Stimulated activated CD4-positive, alpha-beta T cell treated with anti-CD3 and anti-CD28 coated beads, Interleukin-1b, Interleukin-23, amount 100 ng/mL, for 48 hours (primary cell): ENCODE results near the gene ERC1.

Experiments
- DNase-seq: peaks from one replicate; pipeline ENCODE4 v3.0.0-alpha.2; 2020

Gene ERC1

DNA sequence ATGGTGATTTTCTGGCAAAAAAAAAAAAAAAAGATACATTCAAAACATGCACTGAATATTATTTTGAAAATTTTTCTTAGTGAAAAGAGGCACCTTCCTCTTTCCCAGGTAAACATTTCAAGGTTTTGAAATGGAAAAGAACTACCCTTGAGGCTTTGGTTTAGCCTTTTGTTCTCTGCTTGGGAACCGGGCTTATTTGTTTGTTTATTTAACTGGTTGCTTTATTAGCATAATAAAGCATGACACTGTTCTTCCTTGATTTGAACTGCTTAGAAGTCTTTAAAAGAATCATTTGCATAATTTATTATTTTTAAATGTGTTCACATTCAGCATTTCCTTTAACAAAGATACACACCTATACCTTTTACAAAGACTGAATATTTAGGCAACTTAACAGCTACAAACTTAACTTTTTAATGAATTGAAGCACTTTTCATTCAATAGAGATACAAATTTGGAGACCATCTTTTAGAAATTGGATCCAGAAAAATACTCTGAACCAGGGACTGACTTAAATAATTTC is 428.9 kb downstream of the ERC1 start:
- DNase-seq = no peak

DNA sequence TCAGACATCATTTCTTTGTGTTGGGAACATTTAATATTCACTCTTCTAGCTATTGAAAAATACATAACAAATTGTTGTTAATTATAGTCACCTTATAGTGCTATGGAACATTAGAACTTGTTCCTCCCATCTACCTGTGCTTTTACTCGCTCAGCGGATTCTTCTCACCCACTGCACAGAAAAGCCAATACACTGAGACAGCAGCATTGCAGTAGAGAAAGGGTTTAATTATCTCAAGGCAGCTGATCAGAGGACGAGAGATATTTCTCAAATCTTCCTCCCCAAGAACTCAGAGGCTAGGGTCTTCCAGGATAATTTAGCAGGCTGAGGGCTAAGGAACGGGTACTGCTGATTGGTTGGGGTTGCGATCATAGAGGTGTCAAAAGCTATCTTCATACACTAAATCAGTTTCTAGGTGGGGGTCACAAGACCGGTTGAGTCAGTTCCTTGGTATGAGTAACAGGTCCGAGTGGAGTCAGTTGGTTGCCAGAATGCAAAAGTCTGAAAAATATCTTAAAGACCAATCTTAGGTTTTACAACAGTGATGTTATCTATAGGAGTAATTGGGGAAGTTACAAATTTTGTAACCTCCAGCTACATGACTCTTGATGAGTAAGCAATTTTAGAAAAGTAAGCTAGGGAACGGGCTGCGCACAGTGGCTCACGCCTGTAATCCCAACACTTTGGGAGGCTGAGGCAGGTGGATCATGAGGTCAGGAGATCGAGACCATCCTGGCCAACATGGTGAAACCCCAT is 430.2 kb downstream of the ERC1 start:
- DNase-seq = no peak

DNA sequence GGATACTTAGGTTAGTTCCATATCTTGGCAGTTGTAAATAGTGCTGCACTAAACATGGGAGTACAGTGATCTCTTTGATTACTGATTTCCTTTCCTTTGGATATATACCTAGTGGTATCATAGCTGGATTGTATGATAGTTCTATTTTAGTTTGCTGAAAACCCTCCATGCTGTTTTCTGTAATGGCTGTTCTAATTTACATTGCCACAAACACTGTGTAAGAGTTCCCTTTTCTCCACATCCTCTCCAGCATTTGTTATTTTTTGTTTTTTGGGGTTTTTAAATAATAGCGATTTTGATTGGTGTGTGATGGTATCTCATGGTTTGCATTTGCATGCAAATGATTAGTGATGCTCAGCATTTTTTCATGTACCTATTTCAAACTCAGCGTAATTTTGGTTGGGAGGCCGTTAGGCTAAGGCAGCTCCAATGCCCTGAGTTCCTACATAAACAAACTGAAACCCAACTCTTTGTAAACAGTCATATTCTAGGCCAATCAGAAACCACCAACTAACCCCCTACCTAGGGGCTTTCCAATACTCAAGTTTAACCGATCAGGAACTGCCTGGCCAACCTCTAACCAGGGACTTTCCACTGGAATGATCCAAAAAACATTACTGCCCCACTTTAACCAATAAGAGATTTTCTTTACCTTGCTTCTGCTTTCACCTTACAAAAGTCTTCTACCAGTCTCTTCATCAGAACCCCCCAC is 431.7 kb downstream of the ERC1 start:
- no peak for DNase-seq

DNA sequence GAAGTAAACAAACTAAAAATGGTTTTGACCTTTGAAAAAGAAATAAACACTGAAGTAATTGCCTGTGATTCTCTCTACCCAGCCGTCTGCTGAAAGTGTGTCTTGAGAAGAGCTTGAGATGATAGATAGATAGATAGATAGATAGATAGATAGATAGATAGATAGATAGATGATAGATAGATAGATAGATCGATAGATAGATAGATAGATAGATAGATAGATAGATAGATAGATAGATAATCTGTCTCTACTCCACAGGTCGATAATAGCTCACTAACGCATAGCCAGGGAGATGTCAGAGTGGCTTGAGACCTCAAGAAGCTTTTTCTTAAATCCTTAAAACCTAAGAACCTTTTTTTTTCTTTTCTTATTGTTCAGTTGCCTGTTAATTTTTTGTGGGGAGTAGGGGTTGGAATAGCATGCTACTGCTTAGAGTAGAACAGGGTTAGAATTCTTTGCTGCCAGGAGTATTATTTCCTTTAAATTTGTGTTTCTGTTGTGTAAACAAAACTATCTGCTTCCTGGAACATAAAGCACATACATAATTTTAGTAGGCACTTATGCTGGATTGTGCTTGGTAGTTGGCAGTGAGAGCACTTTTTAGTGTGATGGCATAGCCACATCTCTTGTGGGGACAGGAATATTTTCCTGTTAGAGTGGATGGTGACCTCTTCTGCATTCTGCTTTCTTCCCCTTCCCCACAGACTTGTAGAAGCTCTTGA is 433.8 kb downstream of the ERC1 start:
- DNase-seq = no peak

DNA sequence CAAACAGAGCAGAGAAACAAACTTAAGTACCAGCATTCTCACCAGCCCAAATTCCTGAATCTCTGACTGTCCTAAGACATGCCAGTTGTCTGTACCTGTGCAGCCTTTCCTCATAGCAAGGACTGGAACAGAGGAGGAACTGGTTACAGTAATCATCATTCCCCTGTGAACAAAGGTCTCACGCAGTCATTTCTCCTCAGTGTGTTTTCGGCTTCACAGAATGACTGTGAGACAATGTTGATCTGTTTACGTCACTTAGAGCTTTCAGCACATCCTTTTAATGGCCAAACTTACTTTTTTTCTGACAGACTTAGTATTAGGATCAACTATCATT is 434.3 kb downstream of the ERC1 start:
- DNase-seq = no peak

DNA sequence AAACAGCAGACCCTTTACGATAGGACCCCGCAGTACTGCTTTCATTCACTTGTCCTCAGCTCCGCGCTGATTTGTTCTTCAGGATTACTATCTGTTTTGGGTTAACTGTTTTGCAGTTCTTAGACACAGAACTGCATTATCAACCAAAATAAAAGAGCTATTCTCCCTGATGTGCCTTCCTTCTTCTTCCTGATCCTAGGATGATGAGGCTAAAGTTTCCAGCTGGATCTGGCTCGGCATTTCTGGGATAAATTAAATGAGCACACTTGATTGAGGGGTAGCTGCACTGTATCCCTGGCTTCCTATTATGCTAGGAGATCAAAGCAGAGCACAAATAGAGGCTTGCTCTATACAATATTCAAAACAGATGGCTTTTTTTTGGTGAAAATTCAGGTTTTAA is 437.6 kb downstream of the ERC1 start:
- DNase-seq = no peak

DNA sequence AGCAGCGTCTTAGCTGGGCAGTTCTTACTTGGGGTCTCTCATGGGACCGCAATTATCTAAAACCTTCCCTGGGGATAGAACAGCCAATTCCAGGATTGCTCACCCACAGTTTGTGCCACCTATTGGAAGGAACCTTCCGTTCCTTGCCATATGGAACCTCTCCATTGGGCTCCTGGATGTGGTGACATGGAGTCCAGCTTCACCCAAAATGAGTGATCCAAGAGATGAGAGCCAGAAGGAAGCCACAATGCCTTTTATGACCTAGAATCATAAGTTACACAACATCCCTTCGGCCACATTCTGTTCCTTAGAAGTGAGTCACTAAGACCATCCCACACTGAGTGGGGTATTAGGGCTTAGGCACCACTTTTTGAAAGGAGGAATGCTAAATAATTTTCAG is 439.0 kb downstream of the ERC1 start:
- DNase-seq = no peak

DNA sequence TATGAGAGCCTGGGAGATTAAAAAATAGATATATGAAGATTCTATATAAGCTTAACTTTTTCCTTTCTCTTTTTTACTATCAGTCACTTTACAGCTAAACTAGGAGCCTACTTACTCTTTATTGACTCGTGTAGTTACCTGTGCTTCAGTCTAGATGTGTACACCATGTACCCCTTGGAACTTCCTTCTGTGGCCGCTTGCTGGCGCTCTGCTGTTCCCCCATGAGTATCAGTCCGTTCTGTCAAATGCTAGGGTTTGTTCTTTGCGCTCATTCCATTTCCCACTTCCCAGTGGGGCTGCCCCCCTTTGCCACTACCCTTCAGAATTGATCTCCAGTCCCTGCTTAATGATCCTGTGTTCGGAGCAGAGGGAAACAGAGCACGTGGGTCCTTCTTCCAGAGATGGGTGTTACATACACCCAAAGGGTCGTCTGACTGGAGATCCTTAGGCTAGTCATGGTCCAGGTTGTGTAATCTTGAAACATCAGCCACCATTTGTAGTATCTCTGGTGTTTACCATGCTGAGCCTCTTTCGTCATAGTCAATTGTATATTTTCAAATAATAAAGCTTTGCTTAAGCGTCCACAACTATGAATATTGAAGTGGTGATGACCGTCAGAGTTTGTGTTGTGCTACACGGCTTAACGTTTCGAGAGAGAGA is 443.4 kb downstream of the ERC1 start:
- no peak for DNase-seq

DNA sequence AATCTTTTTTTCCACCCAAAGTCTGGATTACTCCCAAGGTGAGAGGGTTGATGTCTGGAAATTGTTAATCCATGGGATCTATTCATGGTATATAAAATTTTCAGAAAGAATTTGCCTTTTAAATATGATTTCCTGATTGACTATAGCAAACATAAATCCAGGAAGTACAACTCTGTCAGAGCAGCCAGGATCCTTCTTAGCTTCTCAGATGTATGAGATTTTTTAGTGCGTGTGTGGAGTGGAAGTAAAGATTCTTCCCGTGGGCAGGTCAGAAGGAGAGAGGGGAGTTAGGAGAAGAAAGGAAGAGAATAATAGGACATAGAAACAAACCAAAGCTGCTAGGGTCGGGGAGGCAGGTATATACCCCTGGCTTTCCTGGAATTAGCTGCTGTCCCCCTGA is 444.0 kb downstream of the ERC1 start:
- DNase-seq = no peak

DNA sequence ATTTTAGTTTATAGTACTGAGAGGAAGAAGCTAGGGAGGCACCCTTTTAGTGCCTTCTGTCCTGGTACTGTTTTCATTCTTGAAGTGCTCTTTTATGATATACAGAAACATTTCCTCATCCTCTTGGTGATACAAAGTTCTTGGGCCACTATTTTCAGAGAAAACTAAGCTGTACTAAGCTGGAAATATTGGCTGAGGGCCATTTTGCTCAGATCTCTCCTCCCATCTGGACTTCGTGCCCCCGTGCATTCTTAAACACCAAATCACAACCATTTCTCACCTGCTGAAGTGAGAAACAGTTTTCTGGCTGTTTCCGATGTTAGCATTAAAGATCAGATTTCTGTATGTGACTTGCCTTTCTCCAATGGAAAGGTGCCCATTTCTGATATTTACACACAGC is 444.4 kb downstream of the ERC1 start:
- no peak for DNase-seq

DNA sequence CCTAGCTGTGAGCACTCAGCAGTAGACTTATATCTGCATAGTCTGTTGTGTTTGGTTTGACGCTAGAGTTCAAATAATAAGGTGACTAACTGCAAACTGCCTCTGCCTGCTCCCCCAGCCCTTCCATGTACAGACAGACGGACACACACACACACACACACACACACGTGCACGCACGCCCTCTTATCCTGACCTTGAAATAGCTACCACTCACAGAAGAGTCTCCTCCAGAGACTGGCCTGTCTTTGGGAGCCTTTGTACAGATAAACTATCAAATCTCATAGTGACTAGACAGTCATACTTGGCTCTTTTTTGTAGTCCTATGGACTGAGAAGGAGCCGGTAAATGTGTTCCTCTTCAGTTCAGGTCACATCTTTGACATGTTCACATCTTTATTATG is 445.0 kb downstream of the ERC1 start:
- no peak for DNase-seq

DNA sequence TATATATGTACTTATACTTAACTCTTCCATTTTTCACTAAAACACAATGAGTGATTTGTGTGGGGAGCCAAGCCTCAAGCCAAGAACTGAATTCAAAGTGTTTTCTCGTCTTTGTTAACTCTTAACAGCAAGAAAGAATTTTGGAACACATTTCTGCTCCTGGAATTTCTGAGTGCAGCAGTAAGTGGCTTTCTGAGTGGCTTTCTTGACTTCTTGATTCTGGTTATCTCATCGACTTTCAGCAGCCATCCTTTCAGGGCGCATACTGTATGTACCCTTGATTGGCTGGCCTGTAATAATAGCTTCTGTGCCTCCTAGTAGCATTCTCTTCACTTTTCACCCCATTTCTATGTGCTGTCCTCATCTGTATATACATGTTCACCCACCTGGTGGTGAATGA is 446.0 kb downstream of the ERC1 start:
- no peak for DNase-seq

DNA sequence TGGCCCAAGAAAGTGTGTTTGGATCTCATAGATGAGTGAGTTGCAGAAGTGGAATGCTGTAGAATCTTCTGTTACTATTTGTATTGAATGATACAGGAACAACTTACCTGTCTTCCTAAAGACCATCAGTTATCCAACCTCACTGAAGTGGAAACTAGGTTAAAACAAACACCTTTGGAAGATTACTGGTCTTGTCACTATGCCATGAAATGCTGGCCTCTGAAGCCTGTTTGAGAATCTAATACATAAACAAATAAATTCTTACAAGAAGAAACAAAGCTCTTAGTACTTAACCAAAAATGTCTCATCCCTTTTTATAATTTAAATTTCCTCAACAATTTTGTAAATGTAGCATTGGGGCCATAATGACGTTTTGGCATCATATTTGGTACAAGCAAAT is 448.2 kb downstream of the ERC1 start:
- DNase-seq = no peak

DNA sequence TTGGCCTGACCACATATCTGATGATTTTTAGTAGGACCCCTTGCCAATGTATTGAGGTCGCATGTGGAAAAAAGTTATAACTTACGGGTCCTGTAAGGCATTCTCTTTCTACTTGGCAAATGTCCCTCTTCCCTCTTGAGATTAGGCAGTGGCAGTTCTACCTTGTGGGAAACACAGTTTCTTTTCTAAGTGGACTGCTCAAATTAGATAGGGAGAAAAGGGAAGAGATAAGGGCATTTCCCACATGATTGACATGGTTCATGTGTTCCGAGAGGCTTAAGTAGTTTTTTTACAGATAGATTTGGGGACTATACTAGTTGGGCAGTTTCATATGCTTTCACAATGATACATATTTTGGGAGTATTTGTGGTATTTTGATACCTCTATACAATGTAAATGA is 448.7 kb downstream of the ERC1 start:
- no peak for DNase-seq

DNA sequence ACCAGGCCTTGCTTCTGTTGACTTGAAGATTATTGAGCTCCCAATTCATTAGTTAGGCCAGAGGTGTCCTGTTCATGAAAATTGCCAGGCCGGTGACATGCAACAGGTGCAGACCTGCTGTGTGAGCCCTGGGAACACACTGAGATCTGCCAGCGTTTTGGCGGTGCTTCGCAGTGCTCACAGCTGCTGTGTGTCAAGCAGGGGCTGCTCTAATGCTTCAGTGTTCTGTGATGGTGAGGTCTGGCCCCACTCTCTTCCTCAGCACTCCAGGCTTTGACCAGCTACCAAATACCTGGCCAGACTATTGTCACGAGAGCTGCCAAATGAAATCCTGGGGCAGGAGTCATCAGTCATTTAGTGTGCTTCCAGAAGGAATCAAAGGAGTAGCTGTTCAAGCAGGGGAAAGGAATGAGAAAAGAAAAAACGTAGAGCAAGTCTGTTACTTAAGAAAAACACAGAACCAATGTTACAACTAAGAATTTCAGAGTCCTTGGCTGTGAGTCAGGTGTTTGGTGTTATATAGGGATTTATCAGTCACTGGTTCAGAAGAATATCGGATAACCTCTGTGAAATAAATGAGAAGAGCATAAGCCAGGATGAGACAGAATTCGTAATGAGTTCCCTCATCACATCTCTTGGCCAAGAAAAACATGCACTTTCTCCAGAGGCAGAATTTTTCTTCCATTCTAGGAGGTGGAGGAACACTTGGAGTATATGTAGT is 452.6 kb downstream of the ERC1 start:
- no peak for DNase-seq

DNA sequence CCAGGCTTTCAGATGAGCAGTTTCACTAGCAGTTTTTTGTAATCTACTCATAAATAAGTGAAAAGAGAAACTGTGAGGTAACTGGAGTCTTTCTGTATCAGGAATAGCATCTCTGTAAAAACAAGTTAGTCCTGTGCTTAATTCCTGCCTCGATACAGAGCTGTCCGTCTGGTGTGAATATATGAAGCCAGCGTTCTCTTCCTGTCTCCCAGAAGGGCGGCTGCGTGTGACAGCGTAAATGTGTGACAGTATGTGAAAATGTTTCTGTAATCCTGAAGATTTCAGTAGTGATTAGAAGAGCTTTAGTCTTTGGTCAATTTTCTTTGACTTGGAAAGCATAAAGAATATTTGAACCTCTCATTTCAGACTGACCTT is 453.1 kb downstream of the ERC1 start:
- DNase-seq = no peak

DNA sequence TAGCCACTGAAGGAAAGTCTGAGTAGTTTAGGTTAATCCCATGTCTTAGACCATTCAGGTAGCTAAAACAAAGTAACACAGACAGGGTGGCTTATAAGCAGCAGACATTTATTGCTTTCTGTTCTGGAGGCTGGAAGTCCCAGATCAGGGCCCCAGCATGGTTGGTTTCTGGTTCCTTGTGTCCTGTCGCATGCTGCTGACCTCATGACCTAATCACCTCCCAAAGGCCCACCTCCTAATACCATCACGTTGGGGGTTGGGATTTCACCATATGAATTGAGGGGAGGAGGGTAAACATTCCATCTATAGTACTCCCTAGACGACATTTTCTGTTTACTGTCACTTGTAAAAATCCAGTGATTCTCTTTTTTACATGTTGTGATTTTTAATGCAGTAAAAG is 454.8 kb downstream of the ERC1 start:
- DNase-seq = no peak

DNA sequence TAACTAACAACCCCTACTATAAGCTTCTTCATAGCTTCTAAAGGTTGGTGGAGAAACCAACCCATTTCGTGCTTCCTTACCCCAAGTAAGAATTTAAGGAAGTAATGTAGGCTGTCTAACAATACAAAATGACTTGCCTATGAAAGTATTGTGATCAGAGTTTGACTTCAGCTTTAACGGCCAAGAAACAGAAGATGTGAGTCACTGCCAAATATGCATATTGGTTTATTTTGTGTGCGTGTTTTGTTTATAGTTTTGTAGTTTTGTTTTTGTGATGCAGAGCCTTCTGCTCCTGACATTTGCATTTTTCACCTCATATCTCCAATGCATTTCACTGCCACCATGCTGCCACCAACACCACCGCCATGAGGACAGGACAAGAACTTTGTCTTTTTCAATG is 457.3 kb downstream of the ERC1 start:
- DNase-seq = no peak

DNA sequence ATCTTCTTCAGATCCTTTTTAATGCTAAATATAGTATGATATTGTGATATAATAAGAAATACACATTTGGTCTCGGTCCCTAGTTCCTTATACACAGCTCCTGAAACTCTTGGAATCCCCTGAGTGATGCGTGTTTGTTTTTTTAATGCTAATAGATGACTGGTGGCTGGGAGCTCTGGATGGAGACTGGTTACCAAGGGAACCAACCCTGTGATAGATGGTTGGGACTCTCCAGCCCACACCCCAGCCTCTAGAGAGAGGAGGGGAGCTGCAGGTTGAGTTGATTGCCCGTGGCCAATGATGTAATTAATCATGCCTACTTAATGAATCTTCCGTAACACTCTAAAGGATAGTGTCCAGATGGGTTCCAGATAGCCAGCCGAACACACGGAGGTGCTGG is 462.8 kb downstream of the ERC1 start:
- no peak for DNase-seq

DNA sequence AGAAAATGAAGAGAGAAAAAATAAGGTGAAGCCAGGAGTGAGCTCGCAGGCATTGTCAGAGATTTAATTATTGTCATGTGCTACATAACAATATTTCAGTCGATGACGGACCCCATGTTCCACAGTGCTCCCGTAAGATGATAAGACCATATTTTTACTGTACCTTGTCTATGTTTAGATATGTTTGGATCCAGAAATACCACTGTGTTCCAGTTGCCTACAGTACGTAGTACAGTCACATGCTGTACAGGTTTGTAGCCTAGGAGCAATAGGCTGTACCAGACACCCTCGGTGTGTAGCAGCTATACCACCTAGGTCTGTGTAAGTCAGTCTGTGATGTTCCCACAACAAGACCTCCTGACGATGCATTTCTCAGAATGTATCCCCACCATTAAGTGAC is 465.9 kb downstream of the ERC1 start:
- DNase-seq = no peak

DNA sequence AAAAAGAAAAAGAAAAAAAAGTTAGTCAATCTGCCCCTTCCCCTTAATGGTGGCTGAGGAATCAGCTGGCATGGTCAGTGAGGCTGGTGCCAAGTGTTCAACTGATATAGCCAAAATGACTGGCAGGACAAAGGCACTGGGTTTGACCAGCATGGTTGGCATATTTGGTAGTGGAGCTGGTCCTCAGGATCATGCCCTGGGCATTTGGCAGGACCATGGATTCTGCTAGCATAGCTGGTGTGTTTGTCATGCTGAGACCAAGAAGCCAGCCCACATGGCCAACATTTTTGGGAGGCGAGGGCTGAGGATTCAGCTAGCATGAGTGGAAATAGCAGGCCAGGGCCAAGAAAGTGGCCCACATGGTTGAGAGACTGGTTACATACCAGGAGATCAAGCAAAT is 466.9 kb downstream of the ERC1 start:
- DNase-seq = no peak

DNA sequence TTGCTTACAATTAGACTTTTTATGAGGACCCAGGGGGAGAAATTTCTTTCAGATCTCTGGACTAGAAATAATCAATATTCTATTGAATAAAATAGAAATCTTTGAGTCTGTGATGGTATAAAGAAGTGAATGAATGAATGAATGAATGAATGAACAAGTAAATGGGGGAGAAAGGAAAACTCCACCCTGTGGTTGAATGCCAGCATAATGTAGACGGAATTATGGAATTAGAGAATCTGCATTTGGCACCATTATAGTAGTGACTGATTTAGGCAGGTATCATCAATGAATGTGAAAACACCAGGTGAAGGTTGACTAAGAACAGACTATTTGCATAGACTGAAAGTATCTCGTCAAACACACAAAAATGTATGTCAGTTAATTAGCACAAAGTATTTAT is 468.3 kb downstream of the ERC1 start:
- no peak for DNase-seq
